GM12892 (cell line): ENCODE measurements around the gene MCCD1.

Source experiments
- POLR2A ChIP-seq: IDR thresholded peaks from 2 replicates; pipeline ENCODE4 v1.6.1; 2011; ENCODE audit warnings: low read depth, low read length, control low read depth
- TAF1 ChIP-seq: IDR thresholded peaks from 2 replicates; pipeline ENCODE4 v1.6.1; 2011; ENCODE audit warnings: low read depth, mild to moderate bottlenecking, control low read depth, low read length, borderline replicate concordance

- TF ChIP-seq POLR2A (no peak), TAF1 (0 out of 2 replicates have a peak, but pooled peaks have one; percentile 46)
Observed at GRCh38 chr6:31574106-31575061, 45.6 kb downstream of the MCCD1 start.
